ENCODE measurements around the gene PRTFDC1.
"Not testable (repeated sequence)": the region's sequence is repeated elsewhere in the genome, so short reads cannot be mapped to it uniquely, and the experiment has no call there.

PRTFDC1 gene

GRCh38 chr10:24969841-24970281 is 17.5 kb upstream of the PRTFDC1 start:
- no peak for TF ChIP-seq TAF1 (IDR thresholded peaks at IDR 0.05; ENCODE audit: low read depth, low read length)
- no peak for TF ChIP-seq PAX5 (IDR thresholded peaks at IDR 0.05; ENCODE audit: insufficient read depth, low read length, severe bottlenecking)
- TF ChIP-seq POU2F2 (IDR thresholded peaks at IDR 0.05; ENCODE audit: low read depth, low read length): no peak
- TF ChIP-seq POLR2AphosphoS5 (IDR thresholded peaks at IDR 0.05; ENCODE audit: low read depth, low read length): no peak
- TF ChIP-seq SPI1 (IDR thresholded peaks at IDR 0.05; ENCODE audit: low read depth, low read length): no peak
- TF ChIP-seq POLR2A (IDR thresholded peaks at IDR 0.05; ENCODE audit: low read depth, low read length): no peak
- FAIRE-seq (no peak), DNase-seq (ENCODE audit: insufficient read length, low spot score) (no peak)

GRCh38 chr10:24968951-24969350 is 16.5 kb upstream of the PRTFDC1 start:
- FAIRE-seq; DNase-seq (ENCODE audit: insufficient read length, low spot score): not testable (repeated sequence)

GRCh38 chr10:24968349-24968748 is 15.9 kb upstream of the PRTFDC1 start:
- no peak for FAIRE-seq
- no peak for DNase-seq (ENCODE audit: insufficient read length, low spot score)
- no peak for TF ChIP-seq PAX5 (IDR thresholded peaks at IDR 0.05; ENCODE audit: insufficient read depth, low read length, severe bottlenecking)

GRCh38 chr10:24966962-24967481 is 14.6 kb upstream of the PRTFDC1 start:
- no peak for DNase-seq (ENCODE audit: insufficient read length, low spot score)
- FAIRE-seq: no peak
- TF ChIP-seq POU2F2 (IDR thresholded peaks at IDR 0.05; ENCODE audit: low read depth, low read length) (no peak), POLR2A (IDR thresholded peaks at IDR 0.05; ENCODE audit: low read depth, low read length) (no peak), PAX5 (IDR thresholded peaks at IDR 0.05; ENCODE audit: insufficient read depth, low read length, severe bottlenecking) (no peak), TAF1 (IDR thresholded peaks at IDR 0.05; ENCODE audit: low read depth, low read length) (no peak), SPI1 (IDR thresholded peaks at IDR 0.05; ENCODE audit: low read depth, low read length) (no peak), POLR2AphosphoS5 (IDR thresholded peaks at IDR 0.05; ENCODE audit: low read depth, low read length) (no peak)

- TF ChIP-seq POU2F2 (IDR thresholded peaks at IDR 0.05; ENCODE audit: low read depth, low read length) (no peak), PAX5 (IDR thresholded peaks at IDR 0.05; ENCODE audit: insufficient read depth, low read length, severe bottlenecking) (no peak), SPI1 (IDR thresholded peaks at IDR 0.05; ENCODE audit: low read depth, low read length) (no peak), POLR2A (IDR thresholded peaks at IDR 0.05; ENCODE audit: low read depth, low read length) (no peak), POLR2AphosphoS5 (IDR thresholded peaks at IDR 0.05; ENCODE audit: low read depth, low read length) (no peak)
- FAIRE-seq (no peak), DNase-seq (ENCODE audit: insufficient read length, low spot score) (no peak)
Observed at GRCh38 chr10:24965051-24965450, 12.6 kb upstream of the PRTFDC1 start.

GRCh38 chr10:24963521-24964041 is 11.2 kb upstream of the PRTFDC1 start:
- no peak for TF ChIP-seq POLR2AphosphoS5 (IDR thresholded peaks at IDR 0.05; ENCODE audit: low read depth, low read length)
- no peak for TF ChIP-seq POLR2A (IDR thresholded peaks at IDR 0.05; ENCODE audit: low read depth, low read length)
- TF ChIP-seq TAF1 (IDR thresholded peaks at IDR 0.05; ENCODE audit: low read depth, low read length): no peak
- TF ChIP-seq POU2F2 (IDR thresholded peaks at IDR 0.05; ENCODE audit: low read depth, low read length): no peak
- TF ChIP-seq SPI1 (IDR thresholded peaks at IDR 0.05; ENCODE audit: low read depth, low read length): no peak
- TF ChIP-seq PAX5 (IDR thresholded peaks at IDR 0.05; ENCODE audit: insufficient read depth, low read length, severe bottlenecking): no peak
- FAIRE-seq (no peak), DNase-seq (ENCODE audit: insufficient read length, low spot score) (no peak)

GRCh38 chr10:24962995-24963394 is 10.6 kb upstream of the PRTFDC1 start:
- no peak for FAIRE-seq
- no peak for DNase-seq (ENCODE audit: insufficient read length, low spot score)
- TF ChIP-seq POU2F2 (IDR thresholded peaks at IDR 0.05; ENCODE audit: low read depth, low read length) (no peak), TAF1 (IDR thresholded peaks at IDR 0.05; ENCODE audit: low read depth, low read length) (no peak), PAX5 (IDR thresholded peaks at IDR 0.05; ENCODE audit: insufficient read depth, low read length, severe bottlenecking) (no peak), POLR2A (IDR thresholded peaks at IDR 0.05; ENCODE audit: low read depth, low read length) (no peak), SPI1 (IDR thresholded peaks at IDR 0.05; ENCODE audit: low read depth, low read length) (no peak), POLR2AphosphoS5 (IDR thresholded peaks at IDR 0.05; ENCODE audit: low read depth, low read length) (no peak)

- DNase-seq (ENCODE audit: insufficient read length, low spot score): no peak
- TF ChIP-seq PAX5 (IDR thresholded peaks at IDR 0.05; ENCODE audit: insufficient read depth, low read length, severe bottlenecking) (no peak), TAF1 (IDR thresholded peaks at IDR 0.05; ENCODE audit: low read depth, low read length) (no peak), POLR2AphosphoS5 (IDR thresholded peaks at IDR 0.05; ENCODE audit: low read depth, low read length) (no peak), POLR2A (IDR thresholded peaks at IDR 0.05; ENCODE audit: low read depth, low read length) (no peak), POU2F2 (IDR thresholded peaks at IDR 0.05; ENCODE audit: low read depth, low read length) (no peak)
- FAIRE-seq: no peak
Observed at GRCh38 chr10:24961582-24961981, 9.2 kb upstream of the PRTFDC1 start.

- no peak for FAIRE-seq
- DNase-seq (ENCODE audit: insufficient read length, low spot score): no peak
- TF ChIP-seq POLR2AphosphoS5 (IDR thresholded peaks at IDR 0.05; ENCODE audit: low read depth, low read length) (no peak), SPI1 (IDR thresholded peaks at IDR 0.05; ENCODE audit: low read depth, low read length) (no peak), PAX5 (IDR thresholded peaks at IDR 0.05; ENCODE audit: insufficient read depth, low read length, severe bottlenecking) (no peak), POLR2A (IDR thresholded peaks at IDR 0.05; ENCODE audit: low read depth, low read length) (no peak), POU2F2 (IDR thresholded peaks at IDR 0.05; ENCODE audit: low read depth, low read length) (no peak), TAF1 (IDR thresholded peaks at IDR 0.05; ENCODE audit: low read depth, low read length) (no peak)
Observed at GRCh38 chr10:24959382-24959730, 7.0 kb upstream of the PRTFDC1 start.

GRCh38 chr10:24958721-24959381 is 6.4 kb upstream of the PRTFDC1 start:
- no peak for DNase-seq (ENCODE audit: insufficient read length, low spot score)
- TF ChIP-seq POU2F2 (IDR thresholded peaks at IDR 0.05; ENCODE audit: low read depth, low read length): no peak
- no peak for TF ChIP-seq POLR2AphosphoS5 (IDR thresholded peaks at IDR 0.05; ENCODE audit: low read depth, low read length)
- TF ChIP-seq SPI1 (IDR thresholded peaks at IDR 0.05; ENCODE audit: low read depth, low read length): no peak
- TF ChIP-seq PAX5 (IDR thresholded peaks at IDR 0.05; ENCODE audit: insufficient read depth, low read length, severe bottlenecking): no peak
- TF ChIP-seq TAF1 (IDR thresholded peaks at IDR 0.05; ENCODE audit: low read depth, low read length): no peak
- no peak for TF ChIP-seq POLR2A (IDR thresholded peaks at IDR 0.05; ENCODE audit: low read depth, low read length)
- no peak for FAIRE-seq
